ENCODE results near the gene KRT12. TPM values are rescaled to one million over a fixed set of nuclear protein-coding genes. Genes with fewer than 3 reads are reported as not detected.

KRT12 gene
- total and polyA plus RNA-seq, 2 donors from 2014 or later = not detected

GRCh38 chr17:40915199-40915661, 48.2 kb upstream of the KRT12 start:
- Histone ChIP-seq H3K27me3 (ENCODE audit: control insufficient read depth, insufficient read depth, low read length) (no peaks in the 10 kb centered on the region), H3K9me3 (ENCODE audit: control insufficient read depth in 2 of 3, insufficient read depth in 1 of 3, low read length in 3 of 3) (no peaks in the 10 kb centered on the region), H3K36me3 (ENCODE audit: control insufficient read depth in 2 of 3, insufficient read depth in 3 of 3, low read length in 3 of 3) (no peaks in the 10 kb centered on the region), H3K4me1 (ENCODE audit: control insufficient read depth in 2 of 3, insufficient read depth in 2 of 3, low read depth in 1 of 3, low read length in 3 of 3) (no peaks in the 10 kb centered on the region), H3K9ac (ENCODE audit: low read length in 3 of 3) (no peak overlapping the region), H3K4me3 (ENCODE audit: low read length in 3 of 3) (no peak overlapping the region), H3K27ac (ENCODE audit: low read depth in 2 of 2, low read length in 2 of 2) (no peak overlapping the region)
- FAIRE-seq (no peak), DNase-seq (no peak)
- no peak for TF ChIP-seq CTCF (IDR thresholded peaks at IDR 0.05; ENCODE audit: borderline replicate concordance, extremely low read depth, insufficient read depth)
- intact Hi-C loops (cut with DNase I) = loop anchor here (10.0 kb wide), 1 partner anchor 410 kb away; no protein-coding TSS in a partner anchor

- Histone ChIP-seq H3K4me3 (ENCODE audit: low read length in 3 of 3) (no peak overlapping the region), H3K4me1 (ENCODE audit: control insufficient read depth in 2 of 3, insufficient read depth in 2 of 3, low read depth in 1 of 3, low read length in 3 of 3) (no peaks in the 10 kb centered on the region), H3K27me3 (ENCODE audit: control insufficient read depth, insufficient read depth, low read length) (no peaks in the 10 kb centered on the region), H3K9me3 (ENCODE audit: control insufficient read depth in 2 of 3, insufficient read depth in 1 of 3, low read length in 3 of 3) (no peaks in the 10 kb centered on the region), H3K9ac (ENCODE audit: low read length in 3 of 3) (no peak overlapping the region), H3K36me3 (ENCODE audit: control insufficient read depth in 2 of 3, insufficient read depth in 3 of 3, low read length in 3 of 3) (no peaks in the 10 kb centered on the region), H3K27ac (ENCODE audit: low read depth in 2 of 2, low read length in 2 of 2) (no peak overlapping the region)
- DNase-seq (no peak), FAIRE-seq (no peak)
- no peak for TF ChIP-seq CTCF (IDR thresholded peaks at IDR 0.05; ENCODE audit: borderline replicate concordance, extremely low read depth, insufficient read depth)
- intact Hi-C loops (cut with DNase I) = loop anchor here (10.0 kb wide), 1 partner anchor 411 kb away; no protein-coding TSS in a partner anchor
Measured at GRCh38 chr17:40914075-40914855, 47.2 kb upstream of the KRT12 start.

GRCh38 chr17:40912486-40913210, 45.6 kb upstream of the KRT12 start:
- H3K36me3 ChIP-seq (ENCODE audit: control insufficient read depth in 2 of 3, insufficient read depth in 3 of 3, low read length in 3 of 3) = no peaks in the 10 kb centered on the region
- no peaks in the 10 kb centered on the region for H3K9me3 ChIP-seq (ENCODE audit: control insufficient read depth in 2 of 3, insufficient read depth in 1 of 3, low read length in 3 of 3)
- intact Hi-C loops (cut with DNase I) = loop anchor here (10.0 kb wide), 1 partner anchor 412 kb away; no protein-coding TSS in a partner anchor
- no peaks in the 10 kb centered on the region for H3K4me1 ChIP-seq (ENCODE audit: control insufficient read depth in 2 of 3, insufficient read depth in 2 of 3, low read depth in 1 of 3, low read length in 3 of 3)
- FAIRE-seq (no peak), DNase-seq (peak in 2 of 5 donors; percentile 16 to 35)
- no peak overlapping the region for H3K9ac ChIP-seq (ENCODE audit: low read length in 3 of 3)
- no peak overlapping the region for H3K27ac ChIP-seq (ENCODE audit: low read depth in 2 of 2, low read length in 2 of 2)
- H3K27me3 ChIP-seq (ENCODE audit: control insufficient read depth, insufficient read depth, low read length) = no peaks in the 10 kb centered on the region
- H3K4me3 ChIP-seq (ENCODE audit: low read length in 3 of 3) = no peak overlapping the region
- no peak for TF ChIP-seq CTCF (IDR thresholded peaks at IDR 0.05; ENCODE audit: borderline replicate concordance, extremely low read depth, insufficient read depth)
